ENCODE data around the gene IMMP2L.

IMMP2L gene

GRCh38 chr7:111045449-111045848, 516.8 kb downstream of the IMMP2L start:
- H3K4me3 ChIP-seq (ENCODE audit: low read length), result no peak overlapping the region
- TF ChIP-seq ZNF274 (IDR thresholded peaks at IDR 0.05; ENCODE audit: low read depth, low read length), result no peak

GRCh38 chr7:111043561-111043960, 518.7 kb downstream of the IMMP2L start:
- no peak overlapping the region for H3K4me3 ChIP-seq (ENCODE audit: low read length)
- no peak for TF ChIP-seq ZNF274 (IDR thresholded peaks at IDR 0.05; ENCODE audit: low read depth, low read length)

- no peak overlapping the region for H3K4me3 ChIP-seq (ENCODE audit: low read length)
- no peak for TF ChIP-seq ZNF274 (IDR thresholded peaks at IDR 0.05; ENCODE audit: low read depth, low read length)
These were observed 519.5 kb downstream of the IMMP2L start for GRCh38 chr7:111042842-111043241.

- TF ChIP-seq ZNF274 (IDR thresholded peaks at IDR 0.05; ENCODE audit: low read depth, low read length), result no peak
- H3K4me3 ChIP-seq (ENCODE audit: low read length), result no peak overlapping the region
These were observed 520.7 kb downstream of the IMMP2L start for GRCh38 chr7:111041577-111041976.

GRCh38 chr7:111038185-111038584, 524.1 kb downstream of the IMMP2L start:
- TF ChIP-seq ZNF274 (IDR thresholded peaks at IDR 0.05; ENCODE audit: low read depth, low read length), result no peak
- no peak overlapping the region for H3K4me3 ChIP-seq (ENCODE audit: low read length)

- TF ChIP-seq ZNF274 (IDR thresholded peaks at IDR 0.05; ENCODE audit: low read depth, low read length), result no peak
- H3K4me3 ChIP-seq (ENCODE audit: low read length), result no peak overlapping the region
These were observed 530.4 kb downstream of the IMMP2L start for GRCh38 chr7:111031916-111032315.

- TF ChIP-seq ZNF274 (IDR thresholded peaks at IDR 0.05; ENCODE audit: low read depth, low read length), result no peak
- no peak overlapping the region for H3K4me3 ChIP-seq (ENCODE audit: low read length)
These were observed 532.0 kb downstream of the IMMP2L start for GRCh38 chr7:111030336-111030735.

- H3K4me3 ChIP-seq (ENCODE audit: low read length), result no peak overlapping the region
- TF ChIP-seq ZNF274 (IDR thresholded peaks at IDR 0.05; ENCODE audit: low read depth, low read length), result no peak
These were observed 532.6 kb downstream of the IMMP2L start for GRCh38 chr7:111029574-111030251.

GRCh38 chr7:111029141-111029572, 533.1 kb downstream of the IMMP2L start:
- no peak for TF ChIP-seq ZNF274 (IDR thresholded peaks at IDR 0.05; ENCODE audit: low read depth, low read length)
- H3K4me3 ChIP-seq (ENCODE audit: low read length), result no peak overlapping the region

- no peak overlapping the region for H3K4me3 ChIP-seq (ENCODE audit: low read length)
- TF ChIP-seq ZNF274 (IDR thresholded peaks at IDR 0.05; ENCODE audit: low read depth, low read length), result no peak
These were observed 534.9 kb downstream of the IMMP2L start for GRCh38 chr7:111027396-111027795.

GRCh38 chr7:111026806-111027205, 535.5 kb downstream of the IMMP2L start:
- no peak for TF ChIP-seq ZNF274 (IDR thresholded peaks at IDR 0.05; ENCODE audit: low read depth, low read length)
- no peak overlapping the region for H3K4me3 ChIP-seq (ENCODE audit: low read length)

GRCh38 chr7:111026343-111026742, 535.9 kb downstream of the IMMP2L start:
- no peak overlapping the region for H3K4me3 ChIP-seq (ENCODE audit: low read length)
- no peak for TF ChIP-seq ZNF274 (IDR thresholded peaks at IDR 0.05; ENCODE audit: low read depth, low read length)

- no peak for TF ChIP-seq ZNF274 (IDR thresholded peaks at IDR 0.05; ENCODE audit: low read depth, low read length)
These were observed 537.3 kb downstream of the IMMP2L start for GRCh38 chr7:111025006-111025405.

GRCh38 chr7:111018960-111019736, 543.1 kb downstream of the IMMP2L start:
- no peak overlapping the region for H3K4me3 ChIP-seq (ENCODE audit: low read length)
- no peak for TF ChIP-seq ZNF274 (IDR thresholded peaks at IDR 0.05; ENCODE audit: low read depth, low read length)

More at GRCh38 chr7:111025006-111025405, 537.3 kb downstream of the IMMP2L start:
- no peak overlapping the region for H3K4me3 ChIP-seq (ENCODE audit: low read length)

- no peak overlapping the region for H3K4me3 ChIP-seq (ENCODE audit: low read length)
- no peak for TF ChIP-seq ZNF274 (IDR thresholded peaks at IDR 0.05; ENCODE audit: low read depth, low read length)
These were observed 543.8 kb downstream of the IMMP2L start for GRCh38 chr7:111018447-111018846.

Data from GM08714 (cell line).